Colonic mucosa (tissue), 4 donors: ENCODE measurements around the gene MATN1. TPM values are rescaled to one million over a fixed set of nuclear protein-coding genes. Genes with fewer than 3 reads are reported as not detected.

Source experiments
- DNase-seq: peaks from one replicate; pipeline ENCODE4 v3.0.0-alpha.2; 2020
- H3K27ac ChIP-seq: fragments of 200-600 bp; one replicate; pipeline ENCODE4 v1.8.0; 2021
- H3K27me3 ChIP-seq: fragments of 200-600 bp; one replicate; pipeline ENCODE4 v1.8.0; 2021
- H3K36me3 ChIP-seq: fragments of 200-600 bp; one replicate; pipeline ENCODE4 v1.8.0; 2021
- H3K4me1 ChIP-seq: fragments of 200-600 bp; one replicate; pipeline ENCODE4 v1.8.0; 2021; ENCODE audit warnings: mild to moderate bottlenecking
- H3K4me3 ChIP-seq: fragments of 200-600 bp; one replicate; pipeline ENCODE4 v1.8.0; 2021
- H3K9ac ChIP-seq, 2 donors: one replicate each; pipeline ENCODE4 v1.7.0; 2013; ENCODE audit warnings: control low read depth in 2 of 2, low read depth in 2 of 2, low read length in 2 of 2
- H3K9me3 ChIP-seq: fragments of 200-600 bp; one replicate; pipeline ENCODE4 v1.8.0; 2021
- CTCF ChIP-seq: fragments of 200-600 bp; IDR thresholded peaks from one replicate; pipeline ENCODE4 v1.8.0; 2022; ENCODE audit warnings: antibody characterized with exemption, mild to moderate bottlenecking
- intact Hi-C: fragments of 100-400 bp; cut with DNase I; formaldehyde crosslinking; loops from one replicate; pipeline ENCODE4 v1.14.1; 2022
- total RNA-seq, 2 donors: library from RNA; stranded (reverse); fragmentation: NEBNext Ultra II Directional in 1 of 2; extraction: Animal tissue kit (Norgen Biotek cat#: 25700) in 1 of 2; gene quantifications; one replicate each; pipeline ENCODE4 v1.2.1, GENCODE V29; 2021
- donor health status: healthy.
- donor health status: DM: no; HTN: no; CAD: no.
- donor health status: DM: no; HTN: no; CAD: no.

Gene MATN1
- total RNA-seq, 2 donors from 2014 or later: not detected

GRCh38 chr1:30707412-30708360 lies 15.7 kb downstream of the MATN1 start:
- Histone ChIP-seq H3K36me3 (no peaks in the 10 kb centered on the region), H3K27ac (no peak overlapping the region), H3K9me3 (no peaks in the 10 kb centered on the region), H3K27me3 (no peaks in the 10 kb centered on the region), H3K9ac (no peak overlapping the region), H3K4me3 (no peak overlapping the region), H3K4me1 (no peaks in the 10 kb centered on the region)
- intact Hi-C loops: loop anchor here (5.0 to 10.0 kb wide), 4 partner anchors 915 to 1470 kb away; partner anchors contain the start of gene PTPRU
- peak; percentile 76 for DNase-seq
- peak; percentile 72 for TF ChIP-seq CTCF

GRCh38 chr1:30706528-30706927 lies 16.9 kb downstream of the MATN1 start:
- no peak for DNase-seq
- TF ChIP-seq CTCF: no peak
- no peaks in the 10 kb centered on the region for H3K9me3 ChIP-seq
- H3K4me3 ChIP-seq: no peak overlapping the region
- no peaks in the 10 kb centered on the region for H3K4me1 ChIP-seq
- H3K27ac ChIP-seq: no peak overlapping the region
- intact Hi-C loops: loop anchor here (5.0 to 10.0 kb wide), 4 partner anchors 914 to 1469 kb away; partner anchors contain the start of gene PTPRU
- H3K36me3 ChIP-seq: no peaks in the 10 kb centered on the region
- no peak overlapping the region for H3K9ac ChIP-seq
- no peaks in the 10 kb centered on the region for H3K27me3 ChIP-seq

- DNase-seq: no peak
- no peak overlapping the region for H3K9ac ChIP-seq
- no peaks in the 10 kb centered on the region for H3K4me1 ChIP-seq
- no peaks in the 10 kb centered on the region for H3K36me3 ChIP-seq
- intact Hi-C loops: loop anchor here (5.0 to 10.0 kb wide), 4 partner anchors 913 to 1468 kb away; partner anchors contain the start of gene PTPRU
- H3K4me3 ChIP-seq: no peak overlapping the region
- no peak for TF ChIP-seq CTCF
- no peak overlapping the region for H3K27ac ChIP-seq
- H3K9me3 ChIP-seq: no peaks in the 10 kb centered on the region
- no peaks in the 10 kb centered on the region for H3K27me3 ChIP-seq
These were observed 17.7 kb downstream of the MATN1 start for GRCh38 chr1:30705698-30706097.

- Histone ChIP-seq H3K4me3 (no peak overlapping the region), H3K36me3 (no peaks in the 10 kb centered on the region), H3K27me3 (no peaks in the 10 kb centered on the region), H3K27ac (no peak overlapping the region), H3K9ac (no peak overlapping the region), H3K4me1 (no peaks in the 10 kb centered on the region), H3K9me3 (no peaks in the 10 kb centered on the region)
- intact Hi-C loops: loop anchor here (5.0 to 10.0 kb wide), 4 partner anchors 913 to 1468 kb away; partner anchors contain the start of gene PTPRU
- no peak for DNase-seq
- no peak for TF ChIP-seq CTCF
These were observed 18.4 kb downstream of the MATN1 start for GRCh38 chr1:30704765-30705509.

GRCh38 chr1:30704271-30704670 lies 19.1 kb downstream of the MATN1 start:
- Histone ChIP-seq H3K9me3 (no peaks in the 10 kb centered on the region), H3K4me3 (no peak overlapping the region), H3K27ac (no peak overlapping the region), H3K36me3 (no peaks in the 10 kb centered on the region), H3K9ac (no peak overlapping the region), H3K4me1 (no peaks in the 10 kb centered on the region), H3K27me3 (no peaks in the 10 kb centered on the region)
- peak; percentile 33 for DNase-seq
- no peak for TF ChIP-seq CTCF
- intact Hi-C loops: loop anchor here (10.0 kb wide), 1 partner anchor 999 kb away; no protein-coding TSS in a partner anchor
